Measurements from ENCODE around the gene HNRNPA3.

GRCh38 chr2:177262958-177263450 lies 50.4 kb downstream of the HNRNPA3 start:
- no peak for TF ChIP-seq RAD21 (conservative IDR thresholded peaks at IDR 0.05)
- no peak for TF ChIP-seq CTCF (IDR thresholded peaks at IDR 0.05; ENCODE audit: poor library complexity, severe bottlenecking)
- no peak for TF ChIP-seq EP300 (conservative IDR thresholded peaks at IDR 0.05; ENCODE audit: poor library complexity, severe bottlenecking)
- no peak for TF ChIP-seq EZH2 (IDR thresholded peaks at IDR 0.05; ENCODE audit: borderline replicate concordance, insufficient read depth, low read length, poor library complexity, severe bottlenecking)
- no peak for TF ChIP-seq REST (IDR thresholded peaks at IDR 0.05; ENCODE audit: borderline replicate concordance)
